SK-N-SH (cell line): ENCODE results near the gene PDGFRA. TPM values are rescaled to one million over a fixed set of nuclear protein-coding genes. Genes with fewer than 3 reads are reported as not detected.

Experiments
- CTCF ChIA-PET: fragments of 300-600, 350-600 bp; formaldehyde crosslinking; extraction: SDS; loops from one replicate; lab custom pipeline; 2021; lab: Yijun Ruan, JAX
- POLR2A ChIA-PET: fragments of 350-600 bp; sonication (Branson Sonifier 250); formaldehyde crosslinking; extraction: SDS; loops from one replicate; lab custom pipeline; 2020; ENCODE audit warnings: antibody characterized with exemption, inconsistent platforms; lab: Yijun Ruan, JAX
- DNase-seq: peaks from one replicate; pipeline ENCODE4 v3.0.0; 2012
- H2AFZ ChIP-seq: fragments of 200-600 bp; sonication (generic); 2 replicates; pipeline ENCODE4 v1.8.1; 2016; ENCODE audit warnings: antibody characterized with exemption, mild to moderate bottlenecking, low read depth
- H3F3A ChIP-seq: fragments of 200-600 bp; sonication (generic); replicated peaks from 2 replicates; pipeline ENCODE3; 2016; ENCODE audit warnings: antibody characterized with exemption, mild to moderate bottlenecking; ENCODE audit not compliant: insufficient read depth
- H3K27ac ChIP-seq, 2 experiments: fragments of 200-500 bp in 1 of 2; fragments of 200-600 bp in 1 of 2; sonication (Bioruptor generic) in 1 of 2; sonication (generic), shearing (Covaris generic) in 1 of 2; 2 replicates each; pipeline versions ENCODE4 v1.5.1 to v1.6.1; 2014 to 2016; ENCODE audit warnings: low read depth in 2 of 2, inconsistent platforms in 1 of 2, low read length in 1 of 2, mild to moderate bottlenecking in 1 of 2, mixed read lengths in 1 of 2
- H3K27me3 ChIP-seq: fragments of 200-600 bp; sonication (generic), shearing (Covaris generic); 2 replicates; pipeline ENCODE4 v1.6.1; 2016; ENCODE audit warnings: mixed run types; ENCODE audit not compliant: insufficient read depth
- H3K36me3 ChIP-seq, 2 experiments: fragments of 200-500 bp in 1 of 2; fragments of 200-600 bp in 1 of 2; sonication (Bioruptor generic) in 1 of 2; sonication (generic) in 1 of 2; replicated peaks in 1 of 2; 2 replicates each; pipeline versions ENCODE3 to v1.5.1; 2014 to 2016; ENCODE audit warnings: low read length in 1 of 2, mild to moderate bottlenecking in 1 of 2; ENCODE audit not compliant: insufficient read depth in 2 of 2, control insufficient read depth in 1 of 2
- H3K4me1 ChIP-seq, 2 experiments: fragments of 200-500 bp in 1 of 2; fragments of 200-600 bp in 1 of 2; sonication (Bioruptor generic) in 1 of 2; sonication (generic), shearing (Covaris generic) in 1 of 2; 2 replicates each; pipeline versions ENCODE4 v1.5.1 to v1.6.1; 2014 to 2016; ENCODE audit warnings: low read depth in 1 of 2, low read length in 1 of 2, mixed run types in 1 of 2; ENCODE audit not compliant: insufficient read depth in 2 of 2, control insufficient read depth in 1 of 2
- H3K4me2 ChIP-seq: fragments of 200-600 bp; sonication (generic), shearing (Covaris generic); 2 replicates; pipeline ENCODE4 v1.6.1; 2017; ENCODE audit warnings: mixed run types
- H3K4me3 ChIP-seq, 2 experiments: fragments of 200-500 bp in 1 of 2; fragments of 200-600 bp in 1 of 2; sonication (Bioruptor generic) in 1 of 2; sonication (generic), shearing (Covaris generic) in 1 of 2; 2 replicates each; pipeline versions ENCODE4 v1.5.1 to v1.8.1; 2014 to 2016; ENCODE audit warnings: low read depth in 2 of 2, inconsistent platforms in 1 of 2, low read length in 1 of 2, mild to moderate bottlenecking in 1 of 2, mixed read lengths in 1 of 2, moderate library complexity in 1 of 2
- H3K79me2 ChIP-seq: fragments of 200-600 bp; sonication (generic); 2 replicates; pipeline ENCODE4 v1.8.1; 2017; ENCODE audit warnings: mild to moderate bottlenecking; ENCODE audit not compliant: insufficient read depth
- H3K9ac ChIP-seq: fragments of 200-600 bp; sonication (generic); 2 replicates; pipeline ENCODE4 v1.6.1; 2017; ENCODE audit warnings: mixed run types
- H3K9me2 ChIP-seq: fragments of 200-600 bp; sonication (generic); 2 replicates; pipeline ENCODE4 v1.6.1; 2017; ENCODE audit warnings: mixed run types
- H3K9me3 ChIP-seq: fragments of 200-600 bp; sonication (generic); 2 replicates; pipeline ENCODE4 v1.6.1; 2017; ENCODE audit warnings: mixed run types, mild to moderate bottlenecking, moderate library complexity
- H4K20me1 ChIP-seq: fragments of 200-600 bp; sonication (generic); 2 replicates; pipeline ENCODE4 v1.6.1; 2017; ENCODE audit warnings: mild to moderate bottlenecking, mixed run types; ENCODE audit not compliant: insufficient read depth
- ELF1 ChIP-seq: IDR thresholded peaks from 2 replicates; pipeline ENCODE4 v1.4.0; 2012
- FOSL2 ChIP-seq: IDR thresholded peaks from 2 replicates; pipeline ENCODE4 v1.4.0; 2012; ENCODE audit warnings: low read depth, mild to moderate bottlenecking, moderate library complexity, borderline replicate concordance
- GATA2 ChIP-seq: sonication (generic); formaldehyde crosslinking; IDR thresholded peaks from 2 replicates; pipeline ENCODE4 v1.5.0; 2020; ENCODE audit warnings: mild to moderate bottlenecking, missing genetic modification reagents
- JUND ChIP-seq: IDR thresholded peaks from 2 replicates; pipeline ENCODE4 v1.4.0; 2012
- MEF2A ChIP-seq: IDR thresholded peaks from 2 replicates; pipeline ENCODE4 v1.4.0; 2012; ENCODE audit warnings: low read depth, borderline replicate concordance
- NFIC ChIP-seq: IDR thresholded peaks from 2 replicates; pipeline ENCODE4 v1.4.0; 2012; ENCODE audit warnings: borderline replicate concordance
- NRF1 ChIP-seq: IDR thresholded peaks from 2 replicates; pipeline ENCODE4 v1.6.1; 2012; ENCODE audit warnings: low read depth, mild to moderate bottlenecking, low read length
- RAD21 ChIP-seq: IDR thresholded peaks from 2 replicates; pipeline ENCODE4 v1.6.1; 2012; ENCODE audit warnings: mild to moderate bottlenecking, low read length
- RCOR1 ChIP-seq: fragments of 150-350 bp; IDR thresholded peaks from 2 replicates; pipeline ENCODE4 v1.6.1; 2017; ENCODE audit warnings: antibody characterized with exemption, low read length
- RFX5 ChIP-seq: IDR thresholded peaks from 2 replicates; pipeline ENCODE4 v1.6.1; 2012; ENCODE audit warnings: mild to moderate bottlenecking, improper control_type of control experiment, low read length
- RXRA ChIP-seq: IDR thresholded peaks from 2 replicates; pipeline ENCODE4 v1.4.0; 2012; ENCODE audit warnings: low read depth, mild to moderate bottlenecking, borderline replicate concordance
- TAF1 ChIP-seq: IDR thresholded peaks from 2 replicates; pipeline ENCODE4 v1.6.1; 2012; ENCODE audit warnings: low read depth, mild to moderate bottlenecking, low read length, moderate library complexity, borderline replicate concordance
- TEAD4 ChIP-seq: IDR thresholded peaks from 2 replicates; pipeline ENCODE4 v1.4.0; 2012; ENCODE audit warnings: mild to moderate bottlenecking, borderline replicate concordance; ENCODE audit not compliant: insufficient read depth
- ZBTB33 ChIP-seq: IDR thresholded peaks from 2 replicates; pipeline ENCODE4 v1.4.0; 2012; ENCODE audit warnings: low read depth, borderline replicate concordance
- WGBS: methylation state at CpG from one replicate; pipeline ENCODE4 v1.1.6; 2017; ENCODE audit warnings: low lambda C conversion rate; 5-methylcytosine and 5-hydroxymethylcytosine counted together
- polyA plus RNA-seq, 3 experiments: library from polyadenylated mRNA; depleted of rRNA; stranded (reverse); fragments of >200 nt; gene quantifications; 2 replicates each; pipeline ENCODE4 v1.2.3, GENCODE V29; 2012
- TF ChIP-seq, protein P1 (sequence below): IDR thresholded peaks from 2 replicates; pipeline ENCODE4; 2012
- TF ChIP-seq, protein P2 (sequence below): IDR thresholded peaks from 2 replicates; pipeline ENCODE4 v1.4.0; 2012; ENCODE audit warnings: low read depth, borderline replicate concordance
- TF ChIP-seq, protein P3 (sequence below): IDR thresholded peaks from 2 replicates; pipeline ENCODE4 v1.4.0; 2012; ENCODE audit warnings: low read depth

The PDGFRA gene
- polyA plus RNA-seq, 1 of the 3 experiments (the other 2 are of a cell fraction) = 25.3 TPM

DNA sequence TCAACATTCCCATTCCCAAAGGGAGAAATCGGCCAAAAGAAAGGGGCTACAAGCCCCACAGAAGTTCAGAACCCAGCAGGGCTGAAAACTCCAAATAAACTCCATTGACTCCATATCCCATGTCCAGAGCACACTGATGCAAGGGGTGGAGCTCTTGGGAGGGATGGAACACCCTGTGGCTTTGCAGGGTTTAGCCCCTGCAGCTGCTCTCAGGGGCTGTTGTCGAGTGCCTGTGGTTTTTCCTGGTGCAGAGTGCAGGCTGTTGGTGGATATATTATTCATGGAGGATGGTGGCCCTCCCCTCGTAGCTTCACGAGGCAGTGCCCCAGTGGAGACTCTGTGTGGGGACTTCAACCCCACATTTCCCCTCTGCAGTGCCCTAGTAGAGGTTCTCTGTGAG is 53.7 kb downstream of the PDGFRA start:
- ChIA-PET POLR2A (no interaction called here), CTCF (no interaction called here)
- Histone ChIP-seq H3K27me3 (no peaks in the 10 kb centered on the region), H3F3A (peaks cover 5% of the 10 kb centered on the region), H3K4me1 (peaks cover 2 to 12% of the 10 kb centered on the region in 2 experiments), H4K20me1 (no peaks in the 10 kb centered on the region; the same call in 1 of the 2 replicates), H3K4me3 (no peak overlapping the region), H3K27ac (no peak overlapping the region), H3K9ac (no peak overlapping the region), H3K9me3 (no peaks in the 10 kb centered on the region), H2AFZ (no peak overlapping the region), H3K36me3 (peaks cover 59 to 62% of the 10 kb centered on the region in 2 experiments), H3K79me2 (no peaks in the 10 kb centered on the region), H3K4me2 (no peak overlapping the region), H3K9me2 (no peaks in the 10 kb centered on the region)
- WGBS = 84% methylated on average over 4 of the region's 4 CpGs
- no peak for DNase-seq
- TF ChIP-seq RXRA = no peak
- no peak for TF ChIP-seq RFX5
- no peak for TF ChIP-seq ZBTB33
- no peak for TF ChIP-seq FOSL2
- TF ChIP-seq ELF1 = no peak
- TF ChIP-seq NFIC = no peak
- no peak for TF ChIP-seq TAF1
- no peak for TF ChIP-seq JUND
- no peak for TF ChIP-seq MEF2A
- TF ChIP-seq, protein P1, sequence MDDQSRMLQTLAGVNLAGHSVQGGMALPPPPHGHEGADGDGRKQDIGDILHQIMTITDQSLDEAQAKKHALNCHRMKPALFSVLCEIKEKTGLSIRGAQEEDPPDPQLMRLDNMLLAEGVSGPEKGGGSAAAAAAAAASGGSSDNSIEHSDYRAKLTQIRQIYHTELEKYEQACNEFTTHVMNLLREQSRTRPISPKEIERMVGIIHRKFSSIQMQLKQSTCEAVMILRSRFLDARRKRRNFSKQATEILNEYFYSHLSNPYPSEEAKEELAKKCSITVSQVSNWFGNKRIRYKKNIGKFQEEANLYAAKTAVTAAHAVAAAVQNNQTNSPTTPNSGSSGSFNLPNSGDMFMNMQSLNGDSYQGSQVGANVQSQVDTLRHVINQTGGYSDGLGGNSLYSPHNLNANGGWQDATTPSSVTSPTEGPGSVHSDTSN = no peak
- TF ChIP-seq TEAD4 = no peak
- TF ChIP-seq RAD21 = no peak
- no peak for TF ChIP-seq RCOR1
- TF ChIP-seq, protein P2, sequence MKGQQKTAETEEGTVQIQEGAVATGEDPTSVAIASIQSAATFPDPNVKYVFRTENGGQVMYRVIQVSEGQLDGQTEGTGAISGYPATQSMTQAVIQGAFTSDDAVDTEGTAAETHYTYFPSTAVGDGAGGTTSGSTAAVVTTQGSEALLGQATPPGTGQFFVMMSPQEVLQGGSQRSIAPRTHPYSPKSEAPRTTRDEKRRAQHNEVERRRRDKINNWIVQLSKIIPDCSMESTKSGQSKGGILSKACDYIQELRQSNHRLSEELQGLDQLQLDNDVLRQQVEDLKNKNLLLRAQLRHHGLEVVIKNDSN = no peak
- TF ChIP-seq GATA2 = no peak
- TF ChIP-seq NRF1 = no peak
- TF ChIP-seq, protein P3, sequence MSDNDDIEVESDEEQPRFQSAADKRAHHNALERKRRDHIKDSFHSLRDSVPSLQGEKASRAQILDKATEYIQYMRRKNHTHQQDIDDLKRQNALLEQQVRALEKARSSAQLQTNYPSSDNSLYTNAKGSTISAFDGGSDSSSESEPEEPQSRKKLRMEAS = no peak
